ENCODE measurements around the gene PATE3.

DNA sequence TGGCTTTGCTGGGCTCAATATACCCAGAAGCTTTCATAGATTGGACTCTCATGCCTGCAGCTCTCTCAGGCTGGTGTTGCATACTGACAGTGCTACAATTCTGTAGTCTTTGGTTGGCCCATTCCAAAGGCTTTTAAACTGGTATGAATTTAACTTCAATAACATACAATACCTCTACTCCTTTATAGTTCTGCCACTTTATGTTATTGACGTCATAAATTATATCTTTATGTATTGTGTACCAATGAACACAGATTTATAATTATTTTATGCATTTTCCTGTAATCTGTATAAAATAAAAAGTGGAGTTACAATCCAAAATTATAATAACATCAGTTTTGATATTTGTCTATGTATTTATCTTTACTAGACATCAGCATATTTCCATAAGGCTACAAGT lies 25.5 kb upstream of the PATE3 start:
- TF ChIP-seq, protein P1, sequence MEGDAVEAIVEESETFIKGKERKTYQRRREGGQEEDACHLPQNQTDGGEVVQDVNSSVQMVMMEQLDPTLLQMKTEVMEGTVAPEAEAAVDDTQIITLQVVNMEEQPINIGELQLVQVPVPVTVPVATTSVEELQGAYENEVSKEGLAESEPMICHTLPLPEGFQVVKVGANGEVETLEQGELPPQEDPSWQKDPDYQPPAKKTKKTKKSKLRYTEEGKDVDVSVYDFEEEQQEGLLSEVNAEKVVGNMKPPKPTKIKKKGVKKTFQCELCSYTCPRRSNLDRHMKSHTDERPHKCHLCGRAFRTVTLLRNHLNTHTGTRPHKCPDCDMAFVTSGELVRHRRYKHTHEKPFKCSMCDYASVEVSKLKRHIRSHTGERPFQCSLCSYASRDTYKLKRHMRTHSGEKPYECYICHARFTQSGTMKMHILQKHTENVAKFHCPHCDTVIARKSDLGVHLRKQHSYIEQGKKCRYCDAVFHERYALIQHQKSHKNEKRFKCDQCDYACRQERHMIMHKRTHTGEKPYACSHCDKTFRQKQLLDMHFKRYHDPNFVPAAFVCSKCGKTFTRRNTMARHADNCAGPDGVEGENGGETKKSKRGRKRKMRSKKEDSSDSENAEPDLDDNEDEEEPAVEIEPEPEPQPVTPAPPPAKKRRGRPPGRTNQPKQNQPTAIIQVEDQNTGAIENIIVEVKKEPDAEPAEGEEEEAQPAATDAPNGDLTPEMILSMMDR (IDR thresholded peaks at IDR 0.05; ENCODE audit: low read depth, low read length): no peak
- TF ChIP-seq EZH2phosphoT487 (IDR thresholded peaks at IDR 0.05; ENCODE audit: low read depth): no peak

All from OCI-LY3 (cell line).